Measurements from ENCODE around the gene CPVL.
A peak's percentile ranks its signal among the peaks of the same experiment; 100 is the strongest.

The CPVL gene

GRCh38 chr7:29146057-29146706 is at the start of gene CPVL:
Gene CPVL, minus strand, starts transcription at chr7:29146537. Its CDS starts 25,476 bp downstream, at chr7:29121061.
- peak; percentile 15 for DNase-seq

DNA sequence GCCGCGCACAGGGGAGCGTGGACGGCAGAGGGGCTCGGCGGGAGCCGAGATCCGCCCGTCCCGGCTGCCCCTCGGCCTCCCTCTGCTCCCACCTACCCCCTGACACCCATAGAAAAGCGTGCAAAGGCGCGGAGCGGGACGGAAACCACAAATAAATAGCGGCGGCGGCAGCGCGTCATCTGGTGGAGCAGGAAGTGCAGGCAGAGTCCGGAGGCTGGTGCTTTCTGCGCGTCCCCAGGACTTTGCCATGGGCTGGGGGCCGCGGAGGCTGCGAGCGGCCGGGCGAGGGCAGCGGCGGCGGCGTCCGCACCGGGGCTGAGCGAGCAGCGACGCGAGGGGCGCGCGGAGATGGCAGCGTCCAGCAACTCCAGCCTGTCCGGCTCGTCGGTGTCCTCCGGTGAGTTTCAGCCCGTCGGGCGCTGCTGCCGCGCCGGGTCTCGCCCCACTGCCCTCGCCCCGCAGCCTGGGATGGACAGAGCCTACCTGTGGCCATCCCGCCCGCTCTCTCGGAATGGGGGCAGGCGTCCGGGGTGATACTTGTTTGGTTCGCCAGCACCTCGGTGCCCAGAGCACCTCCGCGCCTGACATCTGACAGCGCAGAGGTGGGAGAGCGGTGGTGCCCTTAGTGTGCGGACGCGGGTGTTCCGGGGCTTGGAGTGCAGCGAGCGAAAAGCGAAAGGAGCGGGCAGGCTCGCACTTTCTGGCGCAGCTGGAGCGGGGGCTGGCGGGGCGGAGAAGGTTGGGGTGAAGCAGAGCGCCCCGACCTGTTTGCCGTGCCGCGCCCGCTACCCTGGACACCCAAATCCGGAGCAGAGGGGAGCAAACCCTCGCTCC is 48.5 kb upstream of the CPVL start, which contains the start of gene CHN2:
Gene CHN2 (plus strand): TSS at position 182 of the 834 bp plus-strand sequence.
- DNase-seq, result peak; percentile 38

DNA sequence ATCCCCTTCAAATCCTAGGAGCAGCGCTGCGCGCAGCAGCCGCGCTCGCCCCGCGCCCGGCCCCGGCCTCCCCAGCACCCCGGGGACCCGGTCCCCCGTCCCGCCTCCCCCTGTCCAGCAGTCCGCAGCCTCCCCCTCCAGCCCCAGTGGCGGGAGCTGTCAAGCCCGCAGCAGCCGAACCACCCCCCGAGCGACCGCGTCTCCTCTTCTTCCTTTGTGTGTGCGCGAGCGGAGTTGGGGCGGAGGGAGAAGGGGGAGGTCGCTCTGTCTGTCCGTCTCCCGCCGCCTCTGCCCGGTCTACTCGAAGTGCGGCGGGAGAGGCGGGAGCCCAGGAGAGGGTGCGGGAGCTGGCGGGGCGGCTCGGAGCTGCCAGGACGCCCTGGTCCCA is 47.9 kb upstream of the CPVL start:
- DNase-seq, result no peak

DNA sequence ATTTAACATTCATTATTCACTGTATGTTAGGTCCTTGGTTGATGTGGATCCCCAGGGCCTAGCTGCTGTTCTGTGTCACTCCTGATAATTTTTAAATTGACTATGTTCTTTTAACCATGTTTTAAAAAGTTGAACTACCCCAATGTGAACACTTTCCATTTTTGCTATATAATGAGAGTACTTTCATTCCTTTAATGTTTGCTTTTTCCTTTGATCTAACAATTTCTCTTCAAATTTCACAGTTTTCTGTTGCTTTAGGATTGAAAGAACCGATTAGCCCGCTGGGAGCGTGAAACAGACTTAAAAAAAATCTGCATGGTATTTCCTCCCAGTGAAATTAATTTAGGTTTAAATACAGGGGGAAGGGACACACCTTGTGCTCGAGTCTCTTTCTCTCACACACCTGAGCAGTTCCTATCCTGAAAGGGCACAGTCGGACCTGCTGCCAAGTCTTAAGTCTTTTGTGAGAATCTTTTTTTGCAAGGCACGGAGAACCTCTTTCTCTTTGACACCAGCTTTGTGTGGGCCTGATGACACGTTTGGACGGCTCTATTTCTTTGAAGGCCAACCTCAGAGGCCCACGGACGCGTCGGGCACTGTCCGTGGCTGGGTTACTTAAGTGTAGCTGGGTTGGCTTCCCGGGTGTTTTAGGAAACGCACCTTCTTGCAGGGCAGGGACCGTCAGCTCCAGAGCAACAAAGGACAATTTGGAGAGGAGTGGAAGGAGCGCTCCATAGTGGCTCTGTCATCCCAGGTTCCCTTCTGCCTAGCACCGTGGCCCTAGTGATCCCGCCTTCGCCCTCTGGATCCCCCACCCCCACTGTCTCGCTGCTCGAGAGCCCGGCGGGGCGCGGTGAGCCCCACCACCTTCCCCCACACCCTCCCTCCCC is 47.2 kb upstream of the CPVL start:
- DNase-seq, result no peak

GRCh38 chr7:29192811-29193210 is 46.5 kb upstream of the CPVL start:
- DNase-seq, result no peak

DNA sequence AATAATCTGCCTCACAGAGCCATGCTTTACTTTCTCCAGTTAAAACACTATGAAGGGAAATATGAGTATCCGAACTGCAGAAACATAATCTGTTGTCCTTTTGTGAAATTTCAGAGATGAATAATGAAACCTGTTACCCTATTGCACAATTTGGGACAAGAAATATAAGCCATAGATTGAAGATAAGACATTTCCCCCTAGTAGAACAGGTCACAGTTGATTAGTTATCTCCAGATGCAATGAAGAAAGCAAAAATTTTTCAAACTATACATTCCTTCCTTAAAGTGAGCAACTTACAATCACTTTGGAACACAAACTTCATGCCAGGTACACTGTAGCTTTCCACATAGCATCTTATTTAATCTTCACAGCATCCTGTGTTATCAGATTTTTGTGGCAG is 46.0 kb upstream of the CPVL start:
- no peak for DNase-seq

DNA sequence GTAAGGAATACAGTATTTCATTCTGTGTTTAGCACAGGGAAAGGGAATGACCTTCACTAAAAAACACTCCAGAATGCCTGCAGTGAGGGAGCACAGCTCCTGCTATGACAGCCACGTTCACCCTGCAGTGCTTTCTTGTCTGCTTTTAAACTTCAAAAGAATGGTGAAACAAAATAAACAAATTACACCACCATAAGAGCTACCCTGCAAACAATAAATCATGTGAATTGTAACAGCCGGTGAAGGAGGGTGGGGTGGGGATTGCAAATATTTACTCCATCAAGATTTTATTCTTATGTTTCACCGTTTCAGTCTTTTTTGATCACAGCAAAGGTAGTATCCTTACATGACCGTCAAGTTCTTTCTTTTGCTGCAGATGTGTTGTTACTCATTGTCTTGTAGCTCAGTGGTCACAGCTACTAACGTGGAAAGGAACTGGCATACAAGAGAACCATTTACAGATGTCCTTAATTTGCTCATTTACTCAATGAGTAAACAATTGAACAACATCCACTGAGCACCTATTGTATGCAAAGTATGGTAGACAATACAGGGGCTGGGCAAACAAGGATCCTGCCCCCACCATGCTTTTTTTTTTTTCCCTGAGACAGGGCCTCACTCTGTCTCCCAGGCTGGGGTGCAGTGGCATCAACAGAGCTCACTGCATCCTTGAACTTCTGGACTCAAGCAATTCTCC is 44.2 kb upstream of the CPVL start:
- DNase-seq, result no peak

GRCh38 chr7:29189743-29190201 is 43.4 kb upstream of the CPVL start:
- peak; percentile 55 for DNase-seq

DNA sequence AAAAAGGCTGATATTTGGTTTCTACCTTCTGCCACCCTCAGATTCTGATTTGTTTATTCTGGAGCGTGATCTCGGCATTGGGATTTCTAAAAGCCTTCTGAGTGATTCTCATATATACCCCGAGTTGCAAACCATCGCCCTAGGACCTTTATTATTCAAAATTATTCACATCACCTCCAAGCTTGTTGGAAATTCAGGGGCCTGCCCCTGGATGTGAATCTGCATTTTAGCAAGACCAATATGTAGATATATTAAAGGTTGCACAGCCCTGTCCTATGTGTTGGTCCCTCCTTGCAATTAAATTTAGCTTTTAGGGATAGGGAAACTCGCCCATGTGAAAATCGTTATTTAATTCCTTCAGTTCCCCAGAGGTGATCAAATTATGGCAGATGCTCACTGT is 39.3 kb upstream of the CPVL start:
- DNase-seq, result no peak

DNA sequence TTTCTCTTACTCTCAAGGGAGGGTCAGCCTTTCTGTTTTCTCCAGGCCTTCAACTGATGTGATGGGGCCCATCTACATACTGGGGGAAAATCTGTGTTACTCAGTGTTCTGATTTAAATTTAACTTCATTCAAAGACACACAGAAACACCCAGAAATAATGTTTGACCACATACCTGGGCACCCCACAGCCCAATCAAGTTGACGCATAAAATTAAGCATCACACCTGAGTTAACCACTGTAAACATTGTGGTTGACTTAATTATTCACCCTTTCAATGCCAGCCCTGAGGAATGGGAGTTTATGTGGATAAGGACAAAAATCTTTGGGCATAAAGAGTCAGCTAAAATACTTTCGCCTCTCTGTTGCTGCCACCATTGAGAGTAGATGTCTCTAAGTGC is 38.3 kb upstream of the CPVL start:
- DNase-seq, result no peak

- DNase-seq, result no peak
Measured at GRCh38 chr7:29179115-29179514, 32.8 kb upstream of the CPVL start.

DNA sequence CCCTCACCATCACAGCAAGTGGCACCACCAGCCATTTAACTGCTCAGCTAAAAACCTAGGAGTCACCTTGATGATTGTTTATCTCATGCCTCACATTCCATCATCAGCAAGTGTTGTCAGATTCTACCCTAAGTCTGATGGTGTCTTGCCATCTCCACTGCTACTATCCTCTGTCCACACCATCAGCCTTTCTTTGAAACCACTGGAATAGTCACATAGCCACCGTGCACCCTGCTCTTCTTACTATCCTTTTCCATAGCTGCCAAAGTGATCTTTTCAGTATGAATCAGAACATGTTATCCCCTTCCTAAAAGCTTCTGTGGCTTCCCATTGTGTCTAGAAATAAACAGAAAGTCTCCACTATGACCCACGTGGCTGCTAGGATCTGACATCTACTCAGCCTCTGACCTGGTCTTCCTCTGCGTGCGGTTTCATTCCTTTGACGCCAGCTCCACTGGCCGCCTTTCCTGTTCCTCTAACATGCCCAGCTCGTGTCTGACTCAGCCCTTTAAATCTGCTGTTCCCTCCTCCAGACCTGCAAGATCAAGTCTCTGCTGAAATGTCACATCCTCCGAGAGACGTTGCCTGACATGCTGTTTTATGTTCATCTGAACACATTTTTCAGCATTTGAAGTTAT is 31.7 kb upstream of the CPVL start:
- DNase-seq, result peak; percentile 35

GRCh38 chr7:29173458-29173857 is 27.1 kb upstream of the CPVL start:
- DNase-seq, result no peak

DNA sequence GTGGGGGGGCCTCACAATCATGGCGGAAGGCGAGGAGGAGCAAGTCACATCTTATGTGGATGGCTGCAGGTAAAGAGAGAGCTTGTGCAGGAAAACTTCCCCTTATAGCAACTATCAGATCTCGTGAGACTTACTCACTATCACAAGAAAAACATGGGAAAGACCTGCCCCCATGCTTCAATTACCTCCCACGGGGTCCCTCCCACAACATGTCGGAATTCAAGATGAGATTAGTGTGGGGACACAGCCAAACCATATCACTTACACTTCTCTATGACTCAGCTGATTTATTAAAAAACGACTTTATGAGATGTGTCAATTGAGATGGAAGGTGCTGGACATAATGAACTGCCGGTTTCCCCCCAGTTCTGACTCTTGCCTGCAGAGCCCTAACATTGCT is 24.4 kb upstream of the CPVL start:
- no peak for DNase-seq

DNA sequence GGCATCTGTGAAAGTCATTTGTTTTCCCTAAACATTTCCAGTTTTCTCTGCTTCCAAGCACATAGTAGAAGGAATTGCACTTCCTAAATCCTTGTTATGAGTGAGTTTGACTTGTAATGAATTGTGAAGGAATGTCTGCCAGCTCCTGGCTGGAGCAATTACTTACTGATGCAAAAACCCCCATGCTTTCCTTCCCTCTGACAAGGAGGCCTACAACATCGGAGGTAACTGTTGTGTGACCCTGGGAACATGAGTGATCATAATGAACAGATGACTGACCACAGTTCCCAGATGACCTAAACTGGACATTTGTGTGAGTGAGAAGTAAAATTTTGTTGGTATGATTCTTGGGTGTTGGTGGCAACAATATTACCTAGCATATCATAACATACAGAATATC is 21.4 kb upstream of the CPVL start:
- no peak for DNase-seq

GRCh38 chr7:29163854-29164253 is 17.5 kb upstream of the CPVL start:
- DNase-seq, result no peak

GRCh38 chr7:29162577-29162976 is 16.2 kb upstream of the CPVL start:
- no peak for DNase-seq

DNA sequence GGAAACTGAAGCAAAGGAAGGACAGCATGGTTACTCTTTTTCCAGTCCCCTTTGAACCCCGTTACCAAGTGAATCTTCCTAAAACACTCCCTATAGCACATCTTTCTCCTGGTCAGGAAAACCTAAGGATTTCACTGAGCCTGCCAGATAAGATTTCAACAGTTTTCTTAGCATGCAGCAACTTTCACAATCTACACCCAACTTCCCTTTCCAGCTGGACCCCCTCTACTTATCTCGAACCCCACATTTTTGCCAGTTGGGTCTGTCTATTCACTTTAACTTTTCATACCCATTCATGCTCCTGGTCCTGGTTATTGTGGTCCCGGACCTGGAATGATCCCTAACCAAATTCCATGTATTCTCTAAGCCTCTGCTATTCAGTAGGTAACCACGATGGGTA is 14.9 kb upstream of the CPVL start:
- DNase-seq, result no peak

GRCh38 chr7:29160080-29160479 is 13.7 kb upstream of the CPVL start:
- DNase-seq, result no peak

DNA sequence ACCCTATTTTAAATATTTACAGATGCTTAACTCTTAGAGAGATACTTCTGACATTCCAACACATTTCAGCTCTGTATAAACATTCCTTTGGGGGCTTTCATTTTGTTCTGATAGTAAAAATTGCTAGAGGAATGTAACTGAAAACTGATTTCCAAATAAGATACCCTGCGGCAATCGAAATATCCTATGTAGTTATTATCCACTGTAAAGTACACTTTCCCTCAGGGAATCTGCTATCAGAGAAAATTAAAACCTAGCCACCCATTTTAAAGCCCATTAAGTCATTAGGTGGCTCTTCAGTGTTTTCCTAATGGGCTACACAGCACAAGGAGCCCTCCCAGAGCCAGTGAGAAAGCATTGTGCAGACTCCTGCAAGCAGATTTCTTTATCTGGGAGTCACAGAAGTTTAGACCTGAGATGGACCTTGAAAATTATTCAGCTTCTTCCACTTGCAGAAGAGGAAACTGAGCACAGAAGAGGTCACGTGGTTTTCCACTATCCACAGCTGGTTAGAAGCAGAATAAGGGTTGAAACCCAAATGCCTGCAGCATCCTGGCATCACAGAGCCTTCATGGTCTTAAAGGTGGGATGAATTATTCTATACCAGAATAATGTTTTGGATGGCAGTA is 12.6 kb upstream of the CPVL start:
- DNase-seq, result no peak

- peak; percentile 25 for DNase-seq
Measured at GRCh38 chr7:29156907-29157452, 10.6 kb upstream of the CPVL start.

All from activated CD4-positive, alpha-beta T cell treated with anti-CD3 and anti-CD28 coated beads, Interleukin-10, Interleukin-2, amounts not matched to agents 100 ng/mL and 50 ng/mL, durations not matched to agents 16 hours and 8 hours (primary cell).